ENCODE results near the gene WIPI1. TPM values are rescaled to one million over a fixed set of nuclear protein-coding genes. Genes with fewer than 3 reads are reported as not detected.

The WIPI1 gene
- total and polyA plus RNA-seq, 10 of the 15 experiments (the other 5 are each of a cell fraction or from before 2014, with no cell fraction given): 6.5 to 44.5 (median 26.2) TPM

DNA sequence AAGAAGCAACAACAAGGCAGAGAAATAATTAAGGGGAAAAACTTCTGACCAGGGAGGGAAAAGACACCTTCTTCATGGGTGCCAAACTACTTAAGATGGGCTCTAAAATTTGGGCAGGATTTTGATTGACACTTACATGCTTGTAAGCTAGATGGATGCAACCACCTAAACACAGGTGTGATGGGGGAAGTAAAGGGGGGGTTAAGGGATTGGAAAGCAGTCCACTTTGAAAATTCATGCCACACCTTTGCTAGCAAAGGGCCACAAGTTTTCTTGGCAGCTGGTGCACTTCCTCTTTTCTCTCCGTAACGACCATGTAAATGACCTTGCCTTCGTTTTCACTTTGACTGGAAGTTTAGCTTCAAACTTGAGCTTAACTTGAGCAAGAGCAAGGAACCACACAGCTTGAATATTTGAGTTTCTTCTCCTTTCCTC lies 40.6 kb upstream of the WIPI1 start (continued):
- TF ChIP-seq, protein P1, sequence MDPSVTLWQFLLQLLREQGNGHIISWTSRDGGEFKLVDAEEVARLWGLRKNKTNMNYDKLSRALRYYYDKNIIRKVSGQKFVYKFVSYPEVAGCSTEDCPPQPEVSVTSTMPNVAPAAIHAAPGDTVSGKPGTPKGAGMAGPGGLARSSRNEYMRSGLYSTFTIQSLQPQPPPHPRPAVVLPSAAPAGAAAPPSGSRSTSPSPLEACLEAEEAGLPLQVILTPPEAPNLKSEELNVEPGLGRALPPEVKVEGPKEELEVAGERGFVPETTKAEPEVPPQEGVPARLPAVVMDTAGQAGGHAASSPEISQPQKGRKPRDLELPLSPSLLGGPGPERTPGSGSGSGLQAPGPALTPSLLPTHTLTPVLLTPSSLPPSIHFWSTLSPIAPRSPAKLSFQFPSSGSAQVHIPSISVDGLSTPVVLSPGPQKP (IDR thresholded peaks at IDR 0.05; ENCODE audit: low read depth, low read length): 0 out of 2 replicates have a peak, but pooled peaks have one; percentile 18
- no peak for TF ChIP-seq HDGF (IDR thresholded peaks at IDR 0.05)
- TF ChIP-seq IKZF2 (IDR thresholded peaks at IDR 0.05): peak; percentile 96 to 97
- TF ChIP-seq ZNF622 (IDR thresholded peaks at IDR 0.05): no peak
- TF ChIP-seq NFIC (IDR thresholded peaks at IDR 0.05; ENCODE audit: low read depth, low read length): peak; percentile 74
- TF ChIP-seq NFXL1 (IDR thresholded peaks at IDR 0.05; ENCODE audit: borderline replicate concordance): no peak
- TF ChIP-seq ASH2L (IDR thresholded peaks at IDR 0.05; ENCODE audit: borderline replicate concordance, low read depth): no peak
- TF ChIP-seq RAD51 (IDR thresholded peaks at IDR 0.05): peak; percentile 48
- peak in 1 of 2 experiments; percentile 52; a peak in 1 of 4 replicates for TF ChIP-seq SRF (IDR thresholded peaks at IDR 0.05; ENCODE audit: low read depth in 2 of 2, low read length in 2 of 2)
- TF ChIP-seq TCF7 (IDR thresholded peaks at IDR 0.05; ENCODE audit: borderline replicate concordance): peak; percentile 50; the same call in 1 of the 2 replicates
- TF ChIP-seq CREM (IDR thresholded peaks at IDR 0.05; ENCODE audit: low read depth): peak; percentile 85
- peak; percentile 79 for TF ChIP-seq RUNX3 (IDR thresholded peaks at IDR 0.05; ENCODE audit: low read length)
- TF ChIP-seq GABPA (IDR thresholded peaks at IDR 0.05; ENCODE audit: low read depth): no peak
- TF ChIP-seq, protein P2, sequence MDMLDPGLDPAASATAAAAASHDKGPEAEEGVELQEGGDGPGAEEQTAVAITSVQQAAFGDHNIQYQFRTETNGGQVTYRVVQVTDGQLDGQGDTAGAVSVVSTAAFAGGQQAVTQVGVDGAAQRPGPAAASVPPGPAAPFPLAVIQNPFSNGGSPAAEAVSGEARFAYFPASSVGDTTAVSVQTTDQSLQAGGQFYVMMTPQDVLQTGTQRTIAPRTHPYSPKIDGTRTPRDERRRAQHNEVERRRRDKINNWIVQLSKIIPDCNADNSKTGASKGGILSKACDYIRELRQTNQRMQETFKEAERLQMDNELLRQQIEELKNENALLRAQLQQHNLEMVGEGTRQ (IDR thresholded peaks at IDR 0.05; ENCODE audit: borderline replicate concordance, low read depth, low read length): no peak
- peak; percentile 17; the same call in 1 of the 2 replicates for TF ChIP-seq FOXK2 (IDR thresholded peaks at IDR 0.05)
- no peak for TF ChIP-seq ZNF274 (IDR thresholded peaks at IDR 0.05; ENCODE audit: insufficient read depth, insufficient read length)
- TF ChIP-seq BACH1 (IDR thresholded peaks at IDR 0.05; ENCODE audit: borderline replicate concordance): peak; percentile 84; the same call in 1 of the 2 replicates
- TF ChIP-seq POLR2AphosphoS5 (IDR thresholded peaks at IDR 0.05; ENCODE audit: low read length): peak; percentile 42; the same call in 1 of the 2 replicates
- TF ChIP-seq CBX5 (IDR thresholded peaks at IDR 0.05; ENCODE audit: low read depth): no peak
- TF ChIP-seq TCF3 (IDR thresholded peaks at IDR 0.05; ENCODE audit: borderline replicate concordance, insufficient read depth, low read depth, low read length): peak; percentile 98
- peak; percentile 100 for TF ChIP-seq SPI1 (IDR thresholded peaks at IDR 0.05; ENCODE audit: borderline replicate concordance, insufficient read depth, low read depth, low read length)
- TF ChIP-seq DPF2 (IDR thresholded peaks at IDR 0.05): peak; percentile 99
- TF ChIP-seq, protein P3, sequence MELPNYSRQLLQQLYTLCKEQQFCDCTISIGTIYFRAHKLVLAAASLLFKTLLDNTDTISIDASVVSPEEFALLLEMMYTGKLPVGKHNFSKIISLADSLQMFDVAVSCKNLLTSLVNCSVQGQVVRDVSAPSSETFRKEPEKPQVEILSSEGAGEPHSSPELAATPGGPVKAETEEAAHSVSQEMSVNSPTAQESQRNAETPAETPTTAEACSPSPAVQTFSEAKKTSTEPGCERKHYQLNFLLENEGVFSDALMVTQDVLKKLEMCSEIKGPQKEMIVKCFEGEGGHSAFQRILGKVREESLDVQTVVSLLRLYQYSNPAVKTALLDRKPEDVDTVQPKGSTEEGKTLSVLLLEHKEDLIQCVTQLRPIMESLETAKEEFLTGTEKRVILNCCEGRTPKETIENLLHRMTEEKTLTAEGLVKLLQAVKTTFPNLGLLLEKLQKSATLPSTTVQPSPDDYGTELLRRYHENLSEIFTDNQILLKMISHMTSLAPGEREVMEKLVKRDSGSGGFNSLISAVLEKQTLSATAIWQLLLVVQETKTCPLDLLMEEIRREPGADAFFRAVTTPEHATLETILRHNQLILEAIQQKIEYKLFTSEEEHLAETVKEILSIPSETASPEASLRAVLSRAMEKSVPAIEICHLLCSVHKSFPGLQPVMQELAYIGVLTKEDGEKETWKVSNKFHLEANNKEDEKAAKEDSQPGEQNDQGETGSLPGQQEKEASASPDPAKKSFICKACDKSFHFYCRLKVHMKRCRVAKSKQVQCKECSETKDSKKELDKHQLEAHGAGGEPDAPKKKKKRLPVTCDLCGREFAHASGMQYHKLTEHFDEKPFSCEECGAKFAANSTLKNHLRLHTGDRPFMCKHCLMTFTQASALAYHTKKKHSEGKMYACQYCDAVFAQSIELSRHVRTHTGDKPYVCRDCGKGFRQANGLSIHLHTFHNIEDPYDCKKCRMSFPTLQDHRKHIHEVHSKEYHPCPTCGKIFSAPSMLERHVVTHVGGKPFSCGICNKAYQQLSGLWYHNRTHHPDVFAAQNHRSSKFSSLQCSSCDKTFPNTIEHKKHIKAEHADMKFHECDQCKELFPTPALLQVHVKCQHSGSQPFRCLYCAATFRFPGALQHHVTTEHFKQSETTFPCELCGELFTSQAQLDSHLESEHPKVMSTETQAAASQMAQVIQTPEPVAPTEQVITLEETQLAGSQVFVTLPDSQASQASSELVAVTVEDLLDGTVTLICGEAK (IDR thresholded peaks at IDR 0.05; ENCODE audit: borderline replicate concordance): no peak; the same call in 1 of the 2 replicates
- TF ChIP-seq WRNIP1 (IDR thresholded peaks at IDR 0.05; ENCODE audit: borderline replicate concordance, low read depth, low read length): 0 out of 2 replicates have a peak, but pooled peaks have one; percentile 32
- no peak for TF ChIP-seq PML (IDR thresholded peaks at IDR 0.05; ENCODE audit: low read length)
